HepG2 (cell line): ENCODE measurements around the gene SIN3A. TPM values are rescaled to one million over a fixed set of nuclear protein-coding genes. Genes with fewer than 3 reads are reported as not detected.

ENCODE experiments used
- ATF1 ChIP-seq: IDR thresholded peaks from 2 replicates; pipeline ENCODE4 v1.6.1; 2016; ENCODE audit warnings: mild to moderate bottlenecking, control low read depth
- CEBPG ChIP-seq: IDR thresholded peaks from 2 replicates; pipeline ENCODE4 v1.6.1; 2016
- CENPBD1 ChIP-seq: sonication (generic); formaldehyde crosslinking; IDR thresholded peaks from 2 replicates; pipeline ENCODE4 v1.8.0; 2022; ENCODE audit warnings: missing genetic modification reagents, low read depth, mild to moderate bottlenecking, borderline replicate concordance
- DRAP1 ChIP-seq: IDR thresholded peaks from 2 replicates; pipeline ENCODE4 v1.6.1; 2016; ENCODE audit warnings: missing genetic modification reagents, missing compliant biosample characterization
- EZH2 ChIP-seq: conservative IDR thresholded peaks from 2 replicates; pipeline ENCODE4 v1.6.1; 2012; ENCODE audit warnings: mild to moderate bottlenecking, low read depth, low read length, moderate library complexity
- GATA4 ChIP-seq: sonication (generic); IDR thresholded peaks from 2 replicates; pipeline ENCODE4 v1.6.1; 2016; ENCODE audit warnings: antibody characterized with exemption, low read depth, borderline replicate concordance
- GPN1 ChIP-seq: sonication (generic); formaldehyde crosslinking; IDR thresholded peaks from 2 replicates; pipeline ENCODE4 v1.5.1; 2020; ENCODE audit warnings: missing genetic modification reagents, borderline replicate concordance
- HOXA9 ChIP-seq: sonication (generic); formaldehyde crosslinking; IDR thresholded peaks from 2 replicates; pipeline ENCODE4 v1.8.1; 2022; ENCODE audit warnings: missing genetic modification reagents, mild to moderate bottlenecking, moderate library complexity, borderline replicate concordance
- KLF15 ChIP-seq: sonication (generic); formaldehyde crosslinking; IDR thresholded peaks from 2 replicates; pipeline ENCODE4 v1.8.1; 2023; ENCODE audit warnings: borderline replicate concordance, mild to moderate bottlenecking, inconsistent platforms, missing genetic modification reagents, mixed read lengths
- MBD4 ChIP-seq: IDR thresholded peaks from 2 replicates; pipeline ENCODE4 v1.6.1; 2012; ENCODE audit warnings: low read length, inconsistent platforms, borderline replicate concordance
- MEIS1 ChIP-seq: sonication (generic); formaldehyde crosslinking; IDR thresholded peaks from 2 replicates; pipeline ENCODE4 v1.9.0; 2021; ENCODE audit warnings: mild to moderate bottlenecking, missing genetic modification reagents, moderate library complexity, borderline replicate concordance
- MYNN ChIP-seq: sonication (generic); formaldehyde crosslinking; IDR thresholded peaks from 2 replicates; pipeline ENCODE4 v1.4.0; 2020; ENCODE audit warnings: mild to moderate bottlenecking, low read depth, missing genetic modification reagents
- NR2C2 ChIP-seq: sonication (generic); formaldehyde crosslinking; IDR thresholded peaks from 2 replicates; pipeline ENCODE4 v1.4.0; 2020; ENCODE audit warnings: missing genetic modification reagents, mild to moderate bottlenecking, moderate library complexity, borderline replicate concordance
- SP5 ChIP-seq: IDR thresholded peaks from 2 replicates; pipeline ENCODE4 v1.6.1; 2016; ENCODE audit warnings: low read depth, borderline replicate concordance
- TEAD2 ChIP-seq: sonication (generic); formaldehyde crosslinking; IDR thresholded peaks from 2 replicates; pipeline ENCODE4 v1.9.0; 2021; ENCODE audit warnings: missing genetic modification reagents
- TEF ChIP-seq: sonication (generic); formaldehyde crosslinking; IDR thresholded peaks from 2 replicates; pipeline ENCODE4 v1.5.0; 2020; ENCODE audit warnings: missing genetic modification reagents
- U2AF2 ChIP-seq: fragments of 200-400 bp; formaldehyde crosslinking; IDR thresholded peaks from 2 replicates; pipeline ENCODE4 v1.6.1; 2017; ENCODE audit warnings: low read depth, mild to moderate bottlenecking, low read length
- YY1 ChIP-seq: IDR thresholded peaks from 2 replicates; pipeline ENCODE4 v1.6.1; 2011; ENCODE audit warnings: low read length, low read depth, moderate library complexity, mild to moderate bottlenecking; ENCODE audit not compliant: insufficient read depth, insufficient replicate concordance
- ZBTB2 ChIP-seq: sonication (generic); formaldehyde crosslinking; IDR thresholded peaks from 2 replicates; pipeline ENCODE4 v1.8.0; 2022; ENCODE audit warnings: low read depth, missing genetic modification reagents
- ZBTB38 ChIP-seq: sonication (generic); formaldehyde crosslinking; IDR thresholded peaks from 2 replicates; pipeline ENCODE4 v1.5.1; 2020; ENCODE audit warnings: mild to moderate bottlenecking, missing genetic modification reagents
- ZFP36 ChIP-seq: fragments of 150-350 bp; IDR thresholded peaks from 2 replicates; pipeline ENCODE4 v1.6.1; 2018; ENCODE audit warnings: borderline replicate concordance, low read length, low read depth; ENCODE audit not compliant: partially characterized antibody
- ZMYM2 ChIP-seq: sonication (generic); formaldehyde crosslinking; IDR thresholded peaks from 2 replicates; pipeline ENCODE4 v1.8.0; 2022; ENCODE audit warnings: mild to moderate bottlenecking, missing genetic modification reagents
- ZMYM3 ChIP-seq: sonication (generic); formaldehyde crosslinking; IDR thresholded peaks from 2 replicates; pipeline ENCODE4 v1.5.1; 2020; ENCODE audit warnings: mild to moderate bottlenecking, missing genetic modification reagents
- ZNF143 ChIP-seq: sonication (generic); formaldehyde crosslinking; IDR thresholded peaks from 2 replicates; pipeline ENCODE4 v1.4.0; 2020; ENCODE audit warnings: missing genetic modification reagents
- ZNF589 ChIP-seq: sonication (generic); formaldehyde crosslinking; conservative IDR thresholded peaks from 2 replicates; pipeline ENCODE4 v1.8.0; 2022; ENCODE audit warnings: mild to moderate bottlenecking, moderate library complexity, missing genetic modification reagents
- ZNF678 ChIP-seq: sonication (generic); formaldehyde crosslinking; IDR thresholded peaks from 2 replicates; pipeline ENCODE4 v1.4.0; 2020; ENCODE audit warnings: mild to moderate bottlenecking, missing genetic modification reagents
- ZNF740 ChIP-seq: sonication (generic); formaldehyde crosslinking; IDR thresholded peaks from 2 replicates; pipeline ENCODE4 v1.4.0; 2020; ENCODE audit warnings: missing genetic modification reagents
- ZNF788 ChIP-seq: sonication (generic); formaldehyde crosslinking; IDR thresholded peaks from 2 replicates; pipeline ENCODE4 v1.5.0; 2020; ENCODE audit warnings: mild to moderate bottlenecking, missing genetic modification reagents, borderline replicate concordance
- ZSCAN22 ChIP-seq: sonication (generic); formaldehyde crosslinking; IDR thresholded peaks from 2 replicates; pipeline ENCODE4 v1.4.0; 2020; ENCODE audit warnings: mild to moderate bottlenecking, missing genetic modification reagents
- polyA plus RNA-seq, 8 experiments: library from polyadenylated mRNA; depleted of rRNA in 3 of 8; stranded (reverse) in 7 of 8; unstranded in 1 of 8; fragments of >200 nt; fragmentation: Illumina TruSeq in 4 of 8; extraction: Trizol in 4 of 8; gene quantifications; 2 replicates each; pipeline versions ENCODE4 v1.2.1 to v1.2.3, GENCODE V29; 2011 to 2016; ENCODE audit warnings: low read depth in 4 of 8, missing spikeins in 1 of 8, mixed read lengths in 1 of 8; ENCODE audit not compliant: insufficient read depth in 1 of 8
- total RNA-seq, 5 experiments: library from RNA; depleted of rRNA; stranded (reverse); fragments of >200 nt; fragmentation: Illumina TruSeq; extraction: Trizol; gene quantifications; 2 replicates each; pipeline ENCODE4 v1.2.3, GENCODE V29; 2016; ENCODE audit warnings: low read depth in 1 of 5

Gene SIN3A
- total and polyA plus RNA-seq, 2 of the 13 experiments (the other 11 are each of a cell fraction or from before 2014, with no cell fraction given): 16.1 to 28.1 TPM

DNA sequence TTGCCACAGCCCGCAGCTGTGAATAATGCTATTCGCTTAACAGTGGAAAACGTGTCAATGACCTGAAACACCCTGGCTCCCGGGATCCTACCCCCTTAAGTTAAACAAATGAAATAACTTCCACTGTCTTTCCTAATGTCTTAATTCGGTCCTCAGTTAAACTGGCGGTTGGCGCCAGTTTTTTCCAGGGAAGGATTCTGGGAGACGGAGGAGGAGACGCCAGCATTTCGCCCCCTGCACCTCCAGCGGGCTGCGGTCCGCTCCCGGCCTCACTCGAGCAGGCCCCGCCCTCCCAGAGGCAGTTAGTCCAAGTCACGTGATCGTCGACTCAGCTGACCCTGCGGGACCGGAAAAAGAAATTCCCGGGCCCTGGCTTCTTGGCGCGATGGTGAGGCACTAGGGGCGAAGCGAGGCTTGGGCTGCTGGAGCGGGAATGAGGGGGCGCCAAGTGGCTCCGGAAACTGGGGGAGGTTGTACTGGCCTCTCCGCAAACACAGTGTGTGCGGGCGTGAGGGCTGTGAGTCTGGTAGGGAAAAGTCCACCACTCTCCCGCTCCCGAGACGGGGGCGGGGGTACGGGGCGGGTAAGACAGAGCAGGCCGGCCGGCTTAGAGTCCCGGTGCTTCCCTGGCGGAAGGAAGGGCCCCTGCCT lies 115.7 kb downstream of the SIN3A start, which contains the start of gene COMMD4 (continued):
- TF ChIP-seq ZNF788: peak; percentile 76; the same call in 1 of the 2 replicates
- no peak for TF ChIP-seq ZNF589 (CRISPR knock-in tag)
- TF ChIP-seq YY1: peak; percentile 69
- no peak; the same call in 1 of the 2 replicates for TF ChIP-seq ZBTB2
- peak; percentile 81 for TF ChIP-seq ZNF143 (CRISPR knock-in tag)
- TF ChIP-seq ZBTB38 (CRISPR knock-in tag): peak; percentile 41
- TF ChIP-seq ZFP36: no peak
- no peak for TF ChIP-seq CENPBD1 (CRISPR knock-in tag)
- no peak for TF ChIP-seq HOXA9
- TF ChIP-seq DRAP1: peak; percentile 39; the same call in 1 of the 2 replicates
- peak; percentile 57 for TF ChIP-seq SP5 (CRISPR knock-in tag)
- TF ChIP-seq MYNN: no peak
- TF ChIP-seq ZMYM3 (CRISPR knock-in tag): 0 out of 2 replicates have a peak, but pooled peaks have one; percentile 7
- TF ChIP-seq TEF: no peak
- TF ChIP-seq MEIS1 (CRISPR knock-in tag): no peak
- TF ChIP-seq NR2C2: peak; percentile 60
- no peak for TF ChIP-seq ZSCAN22
- no peak for TF ChIP-seq GPN1 (CRISPR knock-in tag)
- TF ChIP-seq KLF15 (CRISPR knock-in tag): no peak; the same call in 1 of the 2 replicates
- TF ChIP-seq ATF1 (CRISPR knock-in tag): peak; percentile 50
- TF ChIP-seq GATA4: no peak
- TF ChIP-seq TEAD2 (CRISPR knock-in tag): no peak
- TF ChIP-seq ZNF678 (CRISPR knock-in tag): no peak
- no peak for TF ChIP-seq U2AF2
- TF ChIP-seq EZH2: no peak
- 0 out of 2 replicates have a peak, but pooled peaks have one; percentile 48 for TF ChIP-seq CEBPG (CRISPR knock-in tag)
- TF ChIP-seq MBD4: no peak
- no peak for TF ChIP-seq ZMYM2 (CRISPR knock-in tag)
- peak; percentile 55; the same call in 1 of the 2 replicates for TF ChIP-seq ZNF740
